CD4-positive, alpha-beta T cell treated with Interleukin-21 for 1 hour (primary cell): ENCODE data around the gene CKM.
"Not testable (repeated sequence)": the region's sequence is repeated elsewhere in the genome, so short reads cannot be mapped to it uniquely, and the experiment has no call there.

Source experiments
- DNase-seq: peaks from one replicate; pipeline ENCODE4 v3.0.0-alpha.2; 2020

CKM gene

DNA sequence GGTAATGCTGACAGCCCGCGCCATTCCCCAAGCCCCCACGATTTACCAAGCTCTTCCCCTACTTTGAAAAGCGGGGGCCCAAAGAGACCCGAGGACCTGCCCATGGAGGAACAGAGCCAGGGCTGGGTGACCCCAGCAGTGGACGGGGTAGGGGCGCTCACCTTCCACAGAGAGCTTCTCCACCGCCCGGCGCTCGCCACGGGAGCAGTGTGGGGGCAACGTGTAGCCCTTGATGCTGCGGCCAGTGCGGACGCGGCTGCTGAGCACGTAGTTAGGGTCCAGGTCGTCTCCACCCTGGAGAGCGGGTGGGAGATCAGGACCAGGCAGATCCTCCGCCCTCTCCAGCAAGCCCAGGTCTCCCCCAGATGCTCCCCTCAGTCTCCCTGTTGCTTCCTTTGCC lies 7.4 kb downstream of the CKM start:
- DNase-seq, result no peak

GRCh38 chr19:45314708-45315245 lies 7.9 kb downstream of the CKM start:
- no peak for DNase-seq

DNA sequence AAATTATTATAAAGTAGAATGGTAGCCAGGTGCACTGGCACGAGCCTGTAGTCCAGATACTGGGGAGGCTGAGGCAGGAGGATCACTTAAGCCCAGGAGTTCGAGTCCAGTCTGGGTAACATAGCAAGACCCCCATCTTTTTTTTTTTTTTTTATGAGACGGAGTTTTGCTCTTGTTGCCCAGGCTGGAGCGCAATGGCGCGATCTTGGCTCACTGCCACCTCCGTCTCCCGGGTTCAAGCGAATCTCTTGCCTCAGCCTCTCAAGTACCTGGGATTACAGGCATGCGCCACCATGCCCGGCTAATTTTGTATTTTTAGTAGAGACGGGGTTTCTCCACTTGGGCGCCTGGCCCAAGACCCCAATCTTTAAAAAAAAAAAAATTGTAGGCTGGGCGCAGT lies 10.4 kb downstream of the CKM start:
- not testable (repeated sequence) for DNase-seq

DNA sequence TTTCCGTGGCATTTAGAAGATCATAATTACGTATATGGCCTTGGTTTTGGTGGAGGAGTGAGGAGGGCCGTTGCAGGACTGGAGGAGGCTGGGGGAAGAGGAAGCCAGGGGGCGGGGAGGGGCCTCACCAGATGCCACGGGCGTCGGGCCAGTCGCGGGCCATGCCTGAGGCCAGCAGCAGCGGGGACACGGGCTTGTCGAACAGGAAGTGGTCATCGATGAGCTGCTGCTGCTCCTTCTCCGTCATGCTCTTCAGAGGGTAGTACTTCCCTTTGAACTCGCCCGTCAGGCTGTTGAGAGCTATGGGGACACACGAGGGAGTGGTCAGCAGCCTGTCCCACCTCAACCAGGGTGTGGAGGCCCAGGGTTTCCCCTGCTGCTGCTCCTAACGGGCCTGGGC lies 11.1 kb downstream of the CKM start:
- DNase-seq, result no peak

DNA sequence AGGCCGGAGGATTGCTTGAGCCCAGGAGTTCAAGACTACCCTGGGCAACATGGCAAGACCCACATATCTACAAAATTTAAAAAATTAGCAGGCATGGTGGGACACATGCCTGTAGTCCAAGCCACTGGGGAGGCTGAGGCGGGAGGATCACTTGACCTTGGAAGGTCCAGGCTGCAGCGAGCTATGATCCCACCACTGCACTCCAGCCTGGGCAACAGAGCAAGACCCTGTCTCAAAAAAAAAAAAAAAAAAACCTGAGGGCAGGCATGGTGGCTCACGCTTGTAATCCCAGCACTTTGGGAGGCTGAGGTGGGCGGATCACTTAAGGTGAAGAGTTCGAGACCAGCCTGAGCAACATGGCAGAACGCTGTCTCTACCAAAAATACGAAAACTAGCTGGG lies 13.4 kb downstream of the CKM start:
- DNase-seq, result not testable (repeated sequence)

DNA sequence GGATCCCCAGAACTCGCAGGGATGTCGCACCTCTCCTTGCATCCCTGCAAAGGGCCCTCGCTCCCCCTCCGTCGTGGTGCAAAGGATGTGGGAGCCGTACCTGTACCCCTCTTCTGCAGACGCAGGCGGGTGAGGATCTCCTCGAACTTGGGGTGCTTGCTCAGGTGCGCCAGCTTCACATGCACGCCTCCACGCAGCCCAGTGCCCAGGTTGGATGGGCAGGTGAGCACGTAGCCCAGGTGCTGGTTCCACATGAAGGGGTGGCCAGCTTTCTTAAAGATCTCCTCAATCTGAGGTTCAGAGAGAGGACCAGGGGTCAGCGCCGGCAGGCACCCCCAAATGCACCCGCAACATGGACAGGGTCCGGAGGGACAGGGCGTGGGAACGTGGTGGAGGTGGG lies 15.3 kb downstream of the CKM start:
- no peak for DNase-seq

DNA sequence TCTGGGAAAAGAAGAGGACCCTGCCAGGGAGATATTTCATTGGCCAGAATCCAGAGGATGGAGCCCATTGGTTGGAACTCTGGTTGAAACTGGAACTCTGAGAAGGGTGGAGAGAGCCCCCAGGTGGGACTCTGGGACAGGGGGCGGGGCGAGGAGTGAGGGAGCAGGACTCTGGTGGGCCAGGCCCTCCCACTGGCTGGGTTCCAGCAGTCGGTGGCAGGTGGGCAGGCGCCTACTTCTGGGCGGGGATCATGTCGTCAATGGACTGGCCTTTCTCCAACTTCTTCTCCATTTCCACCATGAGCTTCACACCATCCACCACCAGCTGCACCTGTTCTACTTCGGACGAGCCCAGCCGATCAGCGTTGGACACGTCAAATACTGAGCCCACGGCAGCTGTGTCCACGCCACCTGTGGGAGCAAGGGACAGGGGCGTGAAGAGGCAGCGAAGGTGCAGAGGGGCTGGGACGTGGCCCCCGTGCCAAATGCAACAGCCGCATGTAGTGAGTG lies 16.1 kb downstream of the CKM start:
- no peak for DNase-seq

GRCh38 chr19:45306040-45306439 lies 16.6 kb downstream of the CKM start:
- DNase-seq, result no peak

GRCh38 chr19:45305421-45305820 lies 17.3 kb downstream of the CKM start:
- no peak for DNase-seq

DNA sequence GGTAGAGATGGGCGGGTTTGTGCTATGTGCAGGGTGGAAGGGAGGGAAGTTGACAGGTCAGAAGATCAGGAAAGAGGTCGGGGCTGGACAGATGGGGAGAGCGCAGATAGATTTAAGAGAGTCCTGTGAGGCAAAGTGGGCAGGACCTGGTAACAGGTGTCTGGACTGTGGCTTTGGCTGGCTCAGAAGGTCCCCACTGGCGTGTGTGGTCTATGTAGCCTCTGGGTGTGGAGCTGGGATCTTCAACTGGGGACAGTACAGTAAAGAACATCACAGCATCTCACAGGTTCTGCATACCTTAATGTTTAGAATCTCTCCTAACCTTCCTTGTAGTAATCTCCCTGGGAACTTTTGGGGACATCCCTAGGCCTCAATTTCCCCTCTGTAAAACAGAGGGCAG lies 17.7 kb downstream of the CKM start:
- no peak for DNase-seq

- no peak for DNase-seq
Observed at GRCh38 chr19:45304141-45304926, 18.3 kb downstream of the CKM start.

DNA sequence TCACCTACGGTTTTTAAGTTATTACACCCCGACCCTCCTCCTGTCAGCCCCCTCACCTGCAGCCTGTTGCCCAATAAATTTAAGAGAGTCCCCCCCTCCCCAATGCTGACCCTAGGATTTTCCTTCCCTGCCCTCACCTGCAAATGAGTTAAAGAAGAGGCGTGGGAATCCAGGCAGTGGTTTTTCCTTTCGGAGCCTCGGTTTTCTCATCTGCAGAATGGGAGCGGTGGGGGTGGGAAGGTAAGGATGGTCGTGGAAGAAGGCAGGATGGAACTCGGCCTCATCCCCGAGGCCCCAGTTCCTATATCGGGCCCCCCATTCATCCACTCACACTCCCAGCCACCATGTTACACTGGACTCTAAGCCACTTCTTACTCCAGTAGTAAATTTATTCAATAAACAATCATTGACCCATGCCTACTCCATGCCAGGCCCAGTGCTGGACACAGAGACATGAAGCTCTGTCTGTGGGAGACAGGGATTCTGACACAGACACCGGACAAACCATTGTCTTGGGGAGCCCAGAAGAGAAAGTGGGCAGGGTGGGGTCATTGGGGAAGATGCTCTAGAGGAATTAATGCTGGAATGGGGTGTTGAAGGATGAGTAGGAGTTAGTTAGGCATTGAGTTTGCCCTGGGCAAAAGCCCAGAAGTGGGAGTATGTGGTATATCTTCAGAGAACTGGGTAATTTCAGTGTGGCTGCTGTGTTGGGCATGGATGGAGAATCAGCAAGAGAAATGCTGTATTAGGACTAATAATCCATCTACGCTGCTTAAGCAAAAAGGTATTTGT lies 19.2 kb downstream of the CKM start:
- no peak for DNase-seq

- DNase-seq, result no peak
Observed at GRCh38 chr19:45302416-45302815, 20.3 kb downstream of the CKM start.

- no peak for DNase-seq
Observed at GRCh38 chr19:45299719-45300118, 23.0 kb downstream of the CKM start.

DNA sequence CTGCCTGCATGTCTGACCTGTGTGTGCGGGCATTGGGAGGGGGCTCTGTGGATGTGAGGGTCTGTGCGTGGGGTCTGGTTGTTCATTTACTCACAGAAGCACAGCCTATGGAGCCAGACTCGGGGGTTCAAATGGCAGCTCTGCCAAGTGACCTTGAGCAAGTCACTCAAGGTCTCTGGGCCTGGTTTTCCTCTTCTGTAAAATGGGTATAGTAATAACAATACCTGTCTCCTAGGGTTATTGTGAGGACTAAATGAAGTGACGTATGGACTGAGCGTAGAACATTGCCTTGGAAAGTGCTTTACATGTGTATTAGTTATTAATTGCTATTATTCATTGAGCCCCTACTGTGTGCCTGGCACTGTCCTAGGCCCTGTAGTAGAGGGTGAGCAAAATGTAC lies 24.4 kb downstream of the CKM start:
- DNase-seq, result no peak

DNA sequence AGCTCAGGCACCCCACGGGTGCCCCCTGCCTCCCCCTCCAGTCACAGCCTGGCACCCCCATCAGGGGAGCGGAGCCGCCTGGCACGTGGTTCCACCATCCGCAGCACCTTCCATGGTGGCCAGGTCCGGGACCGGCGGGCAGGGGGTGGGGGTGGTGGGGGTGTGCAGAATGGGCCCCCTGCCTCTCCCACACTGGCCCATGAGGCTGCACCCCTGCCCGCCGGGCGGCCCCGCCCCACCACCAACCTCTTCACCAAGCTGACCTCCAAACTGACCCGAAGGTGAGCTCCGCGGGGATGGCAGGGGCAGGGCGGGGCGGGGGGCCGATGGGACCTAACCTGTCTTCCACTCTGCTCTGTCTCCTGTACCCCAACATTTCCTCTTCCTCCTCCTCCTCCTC lies 25.0 kb downstream of the CKM start:
- DNase-seq, result no peak

DNA sequence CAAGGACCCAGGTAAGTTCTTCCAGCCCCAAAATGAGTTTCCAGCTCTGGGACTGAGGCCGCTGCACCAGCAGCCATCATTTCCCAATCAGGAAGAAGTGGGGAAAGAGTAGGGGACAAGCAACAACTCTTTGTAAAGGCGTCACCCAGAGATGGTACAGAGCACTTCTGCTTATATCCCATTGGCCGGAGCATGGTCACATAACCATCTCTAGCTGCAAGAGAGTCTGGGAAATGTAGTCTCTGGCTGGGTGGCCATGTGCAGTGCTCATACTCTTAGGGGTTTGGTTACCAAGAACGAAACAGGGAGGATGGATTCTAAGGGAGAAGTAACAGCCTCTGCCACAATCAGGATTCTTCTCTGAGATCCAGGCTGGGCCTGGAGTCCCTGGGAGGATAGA lies 26.3 kb downstream of the CKM start:
- DNase-seq, result no peak

DNA sequence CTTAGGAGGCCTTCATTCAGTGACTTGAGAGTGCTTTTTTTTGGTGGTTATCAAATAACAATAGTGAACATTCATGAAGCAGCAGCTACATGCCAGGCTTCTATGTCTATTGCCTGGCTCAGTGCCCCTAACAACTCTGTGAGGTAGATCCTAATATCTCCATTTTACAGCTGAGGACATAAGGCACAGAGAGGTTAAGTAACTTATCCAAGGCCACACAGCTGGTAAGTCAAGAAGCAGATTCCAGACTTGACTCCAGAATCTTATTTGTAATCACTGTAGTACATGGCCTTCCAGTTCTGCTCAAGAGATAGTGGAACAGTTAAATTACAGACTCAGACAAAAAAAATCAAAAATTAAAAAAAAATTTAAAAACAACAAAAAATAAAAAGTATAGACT lies 26.8 kb downstream of the CKM start:
- no peak for DNase-seq

DNA sequence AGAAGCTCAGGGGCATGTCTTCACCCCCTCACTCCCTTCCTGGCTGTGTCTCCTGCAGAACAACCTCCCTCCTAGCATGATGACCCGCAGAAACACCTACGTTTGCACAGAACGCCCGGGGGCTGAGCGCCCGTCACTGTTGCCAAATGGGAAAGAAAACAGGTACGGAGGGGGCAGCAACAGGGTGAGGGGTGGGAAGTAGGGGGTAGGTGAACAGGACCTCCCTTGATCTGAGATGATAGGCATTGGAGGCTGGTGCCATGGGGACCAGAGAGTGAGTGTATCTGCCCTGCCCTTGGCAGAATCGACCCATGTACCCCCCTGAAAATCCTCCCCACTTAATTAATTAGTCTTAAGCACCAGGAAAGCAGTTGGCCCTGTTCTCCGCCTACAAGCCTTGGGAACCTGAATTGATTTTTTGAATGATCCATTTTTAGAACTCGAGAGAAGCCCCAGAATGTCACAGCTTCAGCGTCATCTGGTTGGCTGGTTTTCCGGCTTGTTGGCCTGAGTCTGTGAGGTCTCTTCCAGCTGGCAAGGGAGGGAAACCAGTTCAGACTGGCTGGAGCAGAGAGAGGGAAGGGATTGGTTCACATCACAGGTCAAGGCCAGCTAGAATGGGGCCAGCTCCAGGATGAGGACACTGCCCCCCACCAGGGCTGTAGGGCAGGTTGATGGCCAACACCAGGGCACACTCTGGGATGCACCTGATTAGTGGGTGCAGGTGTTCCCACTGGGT lies 28.2 kb downstream of the CKM start:
- DNase-seq, result no peak

- no peak for DNase-seq
Observed at GRCh38 chr19:45293682-45294081, 29.0 kb downstream of the CKM start.

- DNase-seq, result no peak
Observed at GRCh38 chr19:45291834-45292233, 30.8 kb downstream of the CKM start.

DNA sequence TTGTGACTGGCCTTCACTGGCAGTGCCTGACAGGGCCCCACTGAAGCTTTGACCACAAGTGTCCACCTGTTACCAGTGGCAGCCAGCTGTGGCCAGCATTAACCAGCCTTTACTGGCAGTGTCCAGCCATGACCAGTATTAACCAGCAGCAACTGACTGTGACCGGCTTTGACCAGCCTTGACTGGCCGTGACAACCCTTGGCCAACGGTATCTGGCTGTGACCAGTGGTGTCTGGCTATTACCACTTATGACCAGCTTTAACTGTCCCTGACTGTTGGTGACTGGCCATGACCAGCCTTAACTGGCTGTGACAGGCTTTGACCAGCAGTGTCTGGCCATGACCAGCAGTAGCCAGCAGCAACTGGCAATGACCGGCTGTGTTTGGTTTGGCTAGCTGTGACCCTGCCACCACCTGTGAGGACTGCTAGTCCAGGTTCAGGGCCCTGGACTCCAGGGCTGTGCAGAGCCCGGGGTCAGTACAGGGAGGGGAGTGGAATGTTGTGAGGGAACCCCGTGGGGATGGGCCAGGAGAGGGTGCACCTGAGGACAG lies 32.2 kb downstream of the CKM start:
- DNase-seq, result no peak

DNA sequence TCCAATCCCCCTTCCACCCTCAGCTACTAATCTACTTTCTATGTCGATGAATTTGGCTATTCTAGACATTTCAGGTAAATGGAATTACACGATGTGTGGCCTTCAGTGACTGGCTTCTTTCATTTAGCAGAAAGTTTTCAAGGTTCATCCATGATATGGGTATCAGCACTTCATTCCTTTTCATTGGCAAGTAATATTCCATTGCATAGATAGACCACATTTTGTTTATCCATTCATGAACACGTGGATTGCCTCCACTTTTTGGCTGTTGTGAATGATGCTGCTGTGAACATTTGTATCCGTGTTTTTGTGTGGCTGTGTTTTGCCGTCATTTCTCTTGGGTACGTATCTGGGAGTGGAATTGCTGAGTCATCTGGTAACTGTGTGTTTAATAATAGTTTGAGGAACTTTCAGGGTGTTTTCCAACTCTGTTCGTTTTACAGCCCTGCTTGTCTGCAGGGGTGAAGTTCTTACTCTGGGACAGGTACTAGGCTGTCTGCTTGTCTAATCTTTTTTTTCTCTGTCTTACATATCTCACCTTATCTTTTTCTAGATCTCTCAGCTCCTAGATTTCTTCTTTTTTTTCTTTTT lies 39.1 kb downstream of the CKM start:
- DNase-seq, result peak; percentile 3
